Right renal pelvis (tissue), 4 donors: ENCODE data around the gene KIN. TPM values are rescaled to one million over a fixed set of nuclear protein-coding genes. Genes with fewer than 3 reads are reported as not detected.
"Not testable (repeated sequence)": the region's sequence is repeated elsewhere in the genome, so short reads cannot be mapped to it uniquely, and the experiment has no call there.

Source experiments
- DNase-seq, 4 donors: peaks; one replicate each; pipeline ENCODE4 v3.0.0-alpha.2; 2013; ENCODE audit warnings: low read depth in 4 of 4, low spot score in 3 of 4, missing footprints in 1 of 4
- polyA plus RNA-seq, 4 donors: library from polyadenylated mRNA; unstranded; fragments of 120-200 nt; gene quantifications; one replicate each; pipeline ENCODE4 v1.2.1, GENCODE V29; 2013; ENCODE audit not compliant: insufficient read length in 4 of 4

The KIN gene
- polyA plus RNA-seq, 4 donors = 20.3 to 24.8 (median 24.3) TPM

GRCh38 chr10:7738536-7739407 lies 49.0 kb downstream of the KIN start:
- DNase-seq = no peak

DNA sequence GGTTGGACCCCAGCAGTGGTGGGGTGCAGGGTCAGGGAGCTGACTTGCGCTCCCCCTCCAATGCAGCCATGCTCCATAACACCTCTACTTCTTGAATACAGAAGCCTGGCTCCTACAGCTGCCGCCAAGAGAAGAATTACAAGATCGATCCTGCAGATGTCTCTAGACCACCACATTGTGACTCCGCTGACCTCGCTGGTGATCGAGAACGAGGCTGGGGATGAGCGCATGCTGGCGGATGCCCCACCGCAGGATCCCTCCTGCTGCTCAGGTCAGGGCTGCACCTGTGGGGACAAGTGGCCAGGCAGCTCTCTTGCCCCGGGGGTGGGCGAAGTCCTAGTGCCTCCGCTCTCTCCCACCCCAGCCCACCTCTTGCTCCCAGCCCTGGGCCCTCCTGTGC lies 53.0 kb downstream of the KIN start:
- DNase-seq = no peak

GRCh38 chr10:7722927-7723529 lies 64.8 kb downstream of the KIN start:
- no peak for DNase-seq

DNA sequence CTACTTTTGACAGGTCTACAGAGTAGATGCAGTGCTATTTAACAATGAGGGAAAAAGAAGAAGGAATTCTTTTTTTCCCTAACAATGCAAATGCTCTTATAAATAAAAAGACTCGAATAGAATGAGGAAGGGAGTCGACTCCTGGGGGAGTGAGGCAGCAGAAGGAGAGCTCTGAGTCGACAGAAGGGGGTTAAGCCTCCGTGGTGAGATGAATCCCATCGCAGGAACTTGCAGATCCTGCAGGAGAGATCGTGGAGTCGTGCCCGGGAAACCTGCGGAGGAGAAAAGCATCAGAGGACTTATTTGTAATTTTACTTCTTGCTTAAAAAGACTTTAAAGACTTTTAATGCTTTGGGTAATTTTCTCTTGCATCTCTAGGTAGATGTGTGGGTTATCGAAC lies 67.3 kb downstream of the KIN start:
- no peak for DNase-seq

DNA sequence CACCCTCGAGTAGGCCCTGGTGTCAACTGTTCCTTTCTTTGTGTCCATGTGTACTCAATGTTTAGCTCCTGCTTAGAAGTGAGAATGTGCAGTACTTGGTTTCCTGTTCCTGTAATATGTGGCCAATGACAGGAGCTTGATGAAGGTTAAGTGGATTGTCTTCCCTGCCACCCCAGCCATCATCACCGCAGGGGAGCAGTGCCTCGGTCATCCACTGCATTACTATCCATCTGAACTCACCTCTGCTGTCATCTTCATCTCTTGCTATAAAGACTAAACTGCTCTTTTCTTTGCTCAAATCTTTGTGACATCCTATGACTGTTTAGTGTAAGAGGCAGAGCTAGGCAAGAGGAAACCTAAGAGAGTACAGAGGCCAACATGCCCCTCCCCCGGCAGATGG lies 69.1 kb downstream of the KIN start:
- DNase-seq = no peak

DNA sequence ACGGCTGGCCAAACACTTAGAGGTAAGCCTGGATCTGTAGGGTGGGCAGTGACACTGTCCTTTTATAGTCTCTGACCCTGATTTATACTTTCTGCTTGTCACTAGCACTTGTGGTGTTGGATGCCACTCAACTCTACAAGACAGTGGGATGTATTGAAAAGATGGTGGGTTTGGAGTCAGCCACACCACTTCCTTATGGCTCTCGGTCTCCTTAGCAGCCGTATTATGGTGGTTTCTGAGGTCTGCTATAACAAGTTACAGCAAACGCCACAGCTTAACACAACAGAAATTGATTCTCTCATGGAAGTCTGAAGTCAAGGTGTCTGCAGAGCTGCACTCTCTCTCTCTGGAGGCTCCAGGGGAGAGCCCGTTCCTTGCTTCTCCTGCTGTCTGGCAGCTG lies 70.0 kb downstream of the KIN start:
- no peak for DNase-seq

GRCh38 chr10:7715515-7715914 lies 72.3 kb downstream of the KIN start:
- DNase-seq = no peak

GRCh38 chr10:7711075-7711474 lies 76.7 kb downstream of the KIN start:
- not testable (repeated sequence) for DNase-seq

DNA sequence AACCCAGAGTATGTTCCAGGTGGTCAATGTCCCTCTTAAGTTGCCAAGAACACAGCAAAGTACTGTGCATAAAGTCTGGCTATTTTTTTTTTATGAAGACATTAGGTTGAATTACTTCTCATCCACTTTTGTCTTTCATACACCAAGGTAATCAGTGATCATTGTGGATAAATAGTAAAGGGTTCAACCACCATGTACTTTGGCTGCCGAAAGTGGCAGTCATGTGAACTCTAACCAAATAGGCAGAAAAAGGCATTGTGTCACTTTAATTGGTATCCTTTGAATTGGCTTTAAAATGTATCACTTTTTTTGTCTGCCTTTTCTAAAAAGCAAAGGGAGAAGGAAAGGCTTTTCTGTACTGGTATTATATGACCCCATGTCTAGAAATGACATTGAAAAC lies 77.3 kb downstream of the KIN start:
- no peak for DNase-seq

- no peak for DNase-seq
Observed at GRCh38 chr10:7708832-7709231, 79.0 kb downstream of the KIN start.

DNA sequence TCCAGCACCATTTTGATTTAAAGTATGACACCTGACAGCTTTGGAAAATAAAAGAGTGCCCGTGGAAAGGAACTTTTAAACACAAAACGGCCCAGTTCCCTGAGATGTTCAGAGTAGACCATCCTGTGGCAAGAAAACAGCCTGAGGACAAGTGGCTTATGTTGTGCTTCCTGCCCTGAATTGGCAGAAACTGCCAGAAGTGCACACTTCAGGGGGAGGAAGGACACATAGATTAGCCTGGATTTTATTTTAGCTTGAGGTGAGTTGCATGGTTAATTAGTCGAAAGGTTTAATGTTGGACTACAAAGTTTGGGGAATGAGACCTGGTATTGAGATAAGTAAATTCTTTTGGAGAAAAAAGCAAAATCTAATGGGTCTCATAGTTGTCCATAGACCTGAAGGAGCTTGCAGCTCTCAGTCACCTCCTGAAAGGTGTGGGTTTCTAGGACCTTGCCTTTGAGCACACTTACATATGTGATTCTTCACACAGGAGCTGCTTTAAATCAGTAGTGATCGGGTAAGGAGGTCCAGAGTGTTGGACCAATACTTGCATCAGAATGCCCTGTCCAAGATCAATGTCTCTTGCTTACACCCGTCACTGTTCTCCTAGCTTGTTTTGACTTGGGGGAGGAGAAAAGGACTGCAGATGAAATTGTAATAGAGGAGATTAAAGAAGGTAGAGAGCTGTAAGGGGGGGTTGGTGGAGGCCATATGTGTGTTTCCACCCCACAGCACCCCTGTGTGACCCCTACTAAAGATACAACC lies 79.8 kb downstream of the KIN start:
- no peak for DNase-seq

DNA sequence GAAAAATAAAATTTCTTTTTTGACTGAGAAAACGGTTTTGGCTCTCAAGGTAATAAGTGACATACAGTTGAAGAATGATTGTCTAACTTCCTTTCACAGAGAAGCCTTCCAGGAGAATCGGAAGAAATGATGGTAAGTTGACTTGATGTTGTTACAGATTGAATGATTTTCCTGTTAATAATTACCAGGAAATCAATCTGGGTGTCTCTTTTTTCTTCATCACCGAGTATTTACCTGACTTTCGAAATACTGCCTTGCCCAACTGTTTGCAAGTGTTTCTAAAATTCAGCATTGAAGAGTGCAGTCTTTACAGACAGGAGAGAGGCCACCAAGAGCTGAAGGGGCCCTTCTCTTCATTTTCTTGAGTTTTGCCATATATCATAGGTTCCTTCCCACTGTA lies 80.7 kb downstream of the KIN start:
- DNase-seq = no peak

DNA sequence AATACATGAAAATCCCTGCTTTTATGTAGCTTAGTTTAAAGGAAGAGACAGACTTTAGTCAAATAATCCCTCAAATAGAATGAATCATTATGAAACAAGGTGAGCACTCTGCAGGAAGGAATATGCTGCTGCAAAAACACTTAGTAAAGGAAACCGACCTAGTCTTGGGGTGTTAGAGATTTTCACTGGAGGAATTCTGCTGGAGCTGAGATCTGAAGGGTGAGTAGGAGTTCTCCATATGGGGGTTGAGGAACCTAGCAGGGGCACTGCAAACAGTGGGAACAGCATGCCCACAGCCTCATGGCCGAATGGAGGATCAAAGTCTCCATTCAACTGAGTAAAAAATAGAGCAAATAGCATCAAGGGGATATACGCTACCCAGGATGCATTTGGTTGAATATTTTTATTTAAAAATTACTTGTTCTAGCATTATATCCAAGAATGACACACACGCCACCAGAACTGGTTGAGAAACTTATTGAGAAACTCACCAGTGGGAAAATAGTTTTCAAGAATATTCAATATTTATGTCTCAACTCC lies 81.2 kb downstream of the KIN start:
- no peak for DNase-seq

GRCh38 chr10:7705341-7705740 lies 82.5 kb downstream of the KIN start:
- no peak for DNase-seq

DNA sequence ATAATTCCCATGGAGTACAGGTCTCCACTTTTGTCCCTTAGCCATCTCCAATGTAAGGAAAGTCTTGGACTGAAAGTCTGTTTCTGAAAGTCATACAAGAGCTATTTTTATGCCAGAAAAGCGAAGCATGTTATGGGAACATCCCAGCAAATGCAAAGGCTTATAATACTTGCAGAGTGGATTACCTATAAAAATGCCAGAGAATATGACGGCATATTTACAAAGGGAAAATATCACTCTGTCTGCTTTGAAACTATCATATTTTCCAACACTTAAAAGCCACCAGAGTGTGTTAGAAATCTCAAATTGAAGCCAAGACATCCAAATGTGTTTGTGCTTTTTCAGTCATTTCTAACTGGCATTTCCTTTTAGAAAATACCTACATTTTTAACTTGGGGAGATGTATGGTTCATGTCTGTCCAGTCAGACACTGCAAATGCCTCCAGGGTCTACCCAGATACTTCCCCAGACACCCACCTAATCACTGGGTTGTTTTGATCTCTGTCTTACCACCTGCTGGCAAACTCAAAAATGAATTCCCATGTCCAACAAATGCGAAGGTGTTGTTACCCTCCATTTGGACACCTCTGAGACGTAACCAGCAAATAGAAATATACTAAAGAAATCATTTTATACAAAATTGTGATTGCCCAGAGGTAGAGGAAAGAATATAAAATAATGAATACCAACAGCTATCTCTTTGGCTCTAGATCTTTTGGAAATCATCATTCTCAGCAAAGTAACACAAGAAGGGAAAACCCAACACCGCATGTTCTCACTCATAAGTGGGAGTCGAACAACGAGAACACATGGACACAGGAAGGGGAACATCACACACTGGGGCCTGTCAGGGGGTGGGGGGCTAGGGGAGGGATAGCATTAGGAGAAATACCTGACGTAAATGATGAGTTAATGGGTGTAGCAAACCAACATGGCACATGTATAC lies 83.4 kb downstream of the KIN start:
- DNase-seq = no peak

DNA sequence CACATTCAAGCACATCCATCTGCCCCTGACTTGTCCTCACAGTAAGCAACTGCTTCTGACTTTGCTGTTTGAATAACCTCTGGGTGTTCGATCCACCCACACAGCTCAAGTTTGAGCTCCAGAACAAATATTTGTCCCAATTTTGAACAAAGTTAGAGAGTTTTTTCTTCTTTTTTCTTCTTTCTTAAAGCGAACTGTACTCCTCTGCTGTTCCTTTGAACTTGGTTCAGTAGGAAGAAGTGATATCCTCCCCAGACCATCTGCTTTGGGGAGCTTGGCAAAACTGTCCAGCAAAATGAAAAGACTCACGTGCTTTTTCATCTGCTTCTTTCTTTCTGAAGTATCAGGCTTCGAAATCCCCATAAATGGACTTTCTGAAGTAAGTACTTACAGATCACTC lies 84.7 kb downstream of the KIN start, which contains the start of gene ITIH2:
ITIH2 (plus strand) TSS at position 177 of the 400 bp plus-strand sequence; CDS start at position 296, 119 bp downstream.
- no peak for DNase-seq

GRCh38 chr10:7702288-7702812 lies 85.4 kb downstream of the KIN start:
- no peak for DNase-seq

GRCh38 chr10:7701158-7701742 lies 86.5 kb downstream of the KIN start:
- no peak for DNase-seq
